Hepatocyte (in vitro differentiated cells): Measurements from ENCODE around the gene PXDC1.

Source experiments
- EZH2 ChIP-seq: fragments of 200-600 bp; sonication (generic); IDR thresholded peaks from 2 replicates; pipeline ENCODE4 v1.6.1; 2016; ENCODE audit warnings: antibody characterized with exemption, mild to moderate bottlenecking, borderline replicate concordance
- EZH2phosphoT487 ChIP-seq: fragments of 200-600 bp; sonication (generic); IDR thresholded peaks from one replicate; pipeline ENCODE4 v1.6.1; 2018; ENCODE audit warnings: antibody characterized with exemption, mild to moderate bottlenecking, low read depth, moderate library complexity; ENCODE audit not compliant: unreplicated experiment, severe bottlenecking
- TF ChIP-seq, protein P1 (sequence below): fragments of 200-600 bp; sonication (generic); IDR thresholded peaks from 2 replicates; pipeline ENCODE4 v1.5.1; 2016; ENCODE audit warnings: antibody characterized with exemption, mild to moderate bottlenecking; ENCODE audit not compliant: poor library complexity

DNA sequence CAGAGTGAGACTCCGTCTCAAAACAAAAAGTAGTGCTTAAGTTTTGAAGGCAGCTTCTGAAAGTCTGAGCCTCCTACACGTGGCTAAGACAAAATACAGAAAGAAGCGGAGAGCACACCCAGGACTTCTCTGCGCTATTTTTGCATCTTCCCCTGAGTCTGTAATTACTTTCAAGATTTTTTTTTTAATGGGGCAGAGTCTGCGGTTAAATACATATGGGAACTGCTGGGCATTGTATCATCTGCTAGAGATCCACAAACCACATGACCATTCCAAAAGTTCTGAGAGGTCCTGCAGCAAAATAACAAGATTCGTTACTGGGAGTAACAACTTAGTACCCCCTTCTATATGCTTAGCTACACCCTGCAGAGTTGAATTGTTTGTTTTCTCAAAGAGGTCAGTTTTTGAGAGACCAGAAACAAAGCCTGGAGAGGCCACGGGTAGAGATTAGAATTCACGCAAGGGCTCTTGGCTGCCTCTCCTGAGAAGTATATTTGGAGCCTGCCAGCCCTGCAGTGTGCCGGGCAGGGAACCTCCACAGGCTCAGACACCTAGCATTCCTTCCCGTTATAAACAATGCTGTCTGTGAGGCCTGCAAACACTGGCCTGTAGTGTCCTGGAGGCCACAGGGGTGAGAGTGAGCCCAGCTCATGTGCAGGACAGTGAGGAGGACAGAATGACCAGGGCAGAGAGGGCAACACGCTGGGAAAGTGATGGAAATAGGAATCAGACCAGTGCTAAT lies 49.5 kb upstream of the PXDC1 start:
- TF ChIP-seq, protein P1, sequence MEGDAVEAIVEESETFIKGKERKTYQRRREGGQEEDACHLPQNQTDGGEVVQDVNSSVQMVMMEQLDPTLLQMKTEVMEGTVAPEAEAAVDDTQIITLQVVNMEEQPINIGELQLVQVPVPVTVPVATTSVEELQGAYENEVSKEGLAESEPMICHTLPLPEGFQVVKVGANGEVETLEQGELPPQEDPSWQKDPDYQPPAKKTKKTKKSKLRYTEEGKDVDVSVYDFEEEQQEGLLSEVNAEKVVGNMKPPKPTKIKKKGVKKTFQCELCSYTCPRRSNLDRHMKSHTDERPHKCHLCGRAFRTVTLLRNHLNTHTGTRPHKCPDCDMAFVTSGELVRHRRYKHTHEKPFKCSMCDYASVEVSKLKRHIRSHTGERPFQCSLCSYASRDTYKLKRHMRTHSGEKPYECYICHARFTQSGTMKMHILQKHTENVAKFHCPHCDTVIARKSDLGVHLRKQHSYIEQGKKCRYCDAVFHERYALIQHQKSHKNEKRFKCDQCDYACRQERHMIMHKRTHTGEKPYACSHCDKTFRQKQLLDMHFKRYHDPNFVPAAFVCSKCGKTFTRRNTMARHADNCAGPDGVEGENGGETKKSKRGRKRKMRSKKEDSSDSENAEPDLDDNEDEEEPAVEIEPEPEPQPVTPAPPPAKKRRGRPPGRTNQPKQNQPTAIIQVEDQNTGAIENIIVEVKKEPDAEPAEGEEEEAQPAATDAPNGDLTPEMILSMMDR: no peak
- no peak for TF ChIP-seq EZH2
- TF ChIP-seq EZH2phosphoT487: no peak
